Vagina (tissue), 2 donors: ENCODE results near the gene ELL3. TPM values are rescaled to one million over a fixed set of nuclear protein-coding genes. Genes with fewer than 3 reads are reported as not detected.
A peak's percentile ranks its signal among the peaks of the same experiment; 100 is the strongest.
"Not testable (repeated sequence)": the region's sequence is repeated elsewhere in the genome, so short reads cannot be mapped to it uniquely, and the experiment has no call there.

Experiments
- DNase-seq, 2 donors: peaks; one replicate each; pipeline ENCODE4 v3.0.0-alpha.2; 2017; ENCODE audit errors: extremely low spot score in 2 of 2
- H3K27ac ChIP-seq: fragments of 200-600 bp; sonication (generic); one replicate; pipeline ENCODE4 v1.5.1; 2019
- H3K27me3 ChIP-seq: fragments of 200-600 bp; sonication (generic); one replicate; pipeline ENCODE4 v1.5.1; 2019
- H3K36me3 ChIP-seq, 2 donors: fragments of 200-600 bp; sonication (generic); one replicate each; pipeline ENCODE4 v1.5.1; 2017 to 2019
- H3K4me1 ChIP-seq: fragments of 200-600 bp; sonication (generic); one replicate; pipeline ENCODE4 v1.5.1; 2019
- H3K4me3 ChIP-seq, 2 donors: fragments of 200-600 bp; sonication (generic); 1 replicate in 1 of 2; 2 replicates in 1 of 2; pipeline ENCODE4 v1.5.1; 2016 to 2019
- H3K9me3 ChIP-seq: fragments of 200-600 bp; sonication (generic); one replicate; pipeline ENCODE4 v1.5.1; 2019
- POLR2A ChIP-seq, 2 donors: fragments of 450-650 bp; IDR thresholded peaks; one replicate each; pipeline ENCODE4 v1.6.1; 2017; ENCODE audit warnings: antibody characterized with exemption in 2 of 2, mild to moderate bottlenecking in 2 of 2, moderate library complexity in 2 of 2
- POLR2AphosphoS5 ChIP-seq, 2 donors: sonication (generic); formaldehyde crosslinking; IDR thresholded peaks; one replicate each; pipeline ENCODE4 v1.9.0; 2017; ENCODE audit warnings: antibody characterized with exemption in 2 of 2, mild to moderate bottlenecking in 2 of 2, low read depth in 1 of 2; ENCODE audit not compliant: insufficient read depth in 1 of 2
- intact Hi-C: fragments of 100-400 bp; cut with DNase I; formaldehyde crosslinking; loops from one replicate; pipeline ENCODE4 v1.15.1; 2023
- total RNA-seq: library from RNA; depleted of rRNA; stranded (reverse); fragments of >200 nt; gene quantifications from one replicate; pipeline ENCODE4 v1.2.3, GENCODE V29; 2016
- TF ChIP-seq, protein P1 (sequence below), 3 experiments: fragments of 450-650 bp in 2 of 3; fragments of 200-600 bp in 1 of 3; sonication (generic) in 1 of 3; IDR thresholded peaks; one replicate each; pipeline ENCODE4 v1.5.1; 2017 to 2019; ENCODE audit warnings: antibody characterized with exemption in 3 of 3, mild to moderate bottlenecking in 2 of 3, moderate library complexity in 2 of 3

ELL3 gene, protein sequence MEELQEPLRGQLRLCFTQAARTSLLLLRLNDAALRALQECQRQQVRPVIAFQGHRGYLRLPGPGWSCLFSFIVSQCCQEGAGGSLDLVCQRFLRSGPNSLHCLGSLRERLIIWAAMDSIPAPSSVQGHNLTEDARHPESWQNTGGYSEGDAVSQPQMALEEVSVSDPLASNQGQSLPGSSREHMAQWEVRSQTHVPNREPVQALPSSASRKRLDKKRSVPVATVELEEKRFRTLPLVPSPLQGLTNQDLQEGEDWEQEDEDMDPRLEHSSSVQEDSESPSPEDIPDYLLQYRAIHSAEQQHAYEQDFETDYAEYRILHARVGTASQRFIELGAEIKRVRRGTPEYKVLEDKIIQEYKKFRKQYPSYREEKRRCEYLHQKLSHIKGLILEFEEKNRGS
- total RNA-seq = 15.0 TPM

- peaks cover 0 to 20% of the 10 kb centered on the region in 2 donors for H3K36me3 ChIP-seq
Measured at GRCh38 chr15:43776718-43777266, at the start of gene ELL3. Gene ELL3 (minus strand): TSS chr15:43776966. CDS start chr15:43776901, 65 bp downstream.

GRCh38 chr15:43826029-43826507 is 49.3 kb upstream of the ELL3 start:
- Histone ChIP-seq H3K36me3 (no peaks in the 10 kb centered on the region), H3K4me1 (peaks cover 48% of the 10 kb centered on the region), H3K4me3 (peak overlapping the region; percentile 49 to 53), H3K9me3 (no peaks in the 10 kb centered on the region), H3K27ac (peak overlapping the region; percentile 86), H3K27me3 (no peaks in the 10 kb centered on the region)
- TF ChIP-seq, protein P1, sequence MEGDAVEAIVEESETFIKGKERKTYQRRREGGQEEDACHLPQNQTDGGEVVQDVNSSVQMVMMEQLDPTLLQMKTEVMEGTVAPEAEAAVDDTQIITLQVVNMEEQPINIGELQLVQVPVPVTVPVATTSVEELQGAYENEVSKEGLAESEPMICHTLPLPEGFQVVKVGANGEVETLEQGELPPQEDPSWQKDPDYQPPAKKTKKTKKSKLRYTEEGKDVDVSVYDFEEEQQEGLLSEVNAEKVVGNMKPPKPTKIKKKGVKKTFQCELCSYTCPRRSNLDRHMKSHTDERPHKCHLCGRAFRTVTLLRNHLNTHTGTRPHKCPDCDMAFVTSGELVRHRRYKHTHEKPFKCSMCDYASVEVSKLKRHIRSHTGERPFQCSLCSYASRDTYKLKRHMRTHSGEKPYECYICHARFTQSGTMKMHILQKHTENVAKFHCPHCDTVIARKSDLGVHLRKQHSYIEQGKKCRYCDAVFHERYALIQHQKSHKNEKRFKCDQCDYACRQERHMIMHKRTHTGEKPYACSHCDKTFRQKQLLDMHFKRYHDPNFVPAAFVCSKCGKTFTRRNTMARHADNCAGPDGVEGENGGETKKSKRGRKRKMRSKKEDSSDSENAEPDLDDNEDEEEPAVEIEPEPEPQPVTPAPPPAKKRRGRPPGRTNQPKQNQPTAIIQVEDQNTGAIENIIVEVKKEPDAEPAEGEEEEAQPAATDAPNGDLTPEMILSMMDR (IDR thresholded peaks at IDR 0.05) = no peak
- no peak for TF ChIP-seq POLR2A (IDR thresholded peaks at IDR 0.05)
- TF ChIP-seq POLR2AphosphoS5 (IDR thresholded peaks at IDR 0.05; ENCODE audit: insufficient read depth in 1 of 2, low read depth in 1 of 2) = no peak
- no peak for DNase-seq
- intact Hi-C loops = no loop called here

More at GRCh38 chr15:43776718-43777266, at the start of gene ELL3:
- Histone ChIP-seq H3K27ac (peak within 1 kb of the TSS; percentile 88), H3K27me3 (no peaks in the 10 kb centered on the region), H3K9me3 (no peaks in the 10 kb centered on the region), H3K4me3 (peak within 1 kb of the TSS; percentile 72 to 77), H3K4me1 (peaks cover 22% of the 10 kb centered on the region)
- TF ChIP-seq POLR2A (IDR thresholded peaks at IDR 0.05) (peak in 1 of 2 donors; percentile 14), POLR2AphosphoS5 (IDR thresholded peaks at IDR 0.05; ENCODE audit: insufficient read depth in 1 of 2, low read depth in 1 of 2) (no peak)
- TF ChIP-seq, protein P1 (IDR thresholded peaks at IDR 0.05) = no peak
- intact Hi-C loops = loop anchor here (2.0 kb wide), 1 partner anchor 16 kb away; the partner anchor contains the start of gene SERF2
- DNase-seq = no peak

GRCh38 chr15:43825305-43825704 is 48.5 kb upstream of the ELL3 start:
- DNase-seq, H3K4me3 ChIP-seq, H3K36me3 ChIP-seq, H3K9me3 ChIP-seq, intact Hi-C loops, H3K27me3 ChIP-seq: not testable (repeated sequence)
- Histone ChIP-seq H3K27ac (peak overlapping the region; percentile 88), H3K4me1 (peaks cover 48% of the 10 kb centered on the region)

- peak within 1 kb of the TSS; percentile 88 for H3K27ac ChIP-seq
- TF ChIP-seq POLR2AphosphoS5 (IDR thresholded peaks at IDR 0.05; ENCODE audit: insufficient read depth in 1 of 2, low read depth in 1 of 2) = peak; percentile 87 to 100
- peak in 1 of 2 donors; percentile 62 for TF ChIP-seq POLR2A (IDR thresholded peaks at IDR 0.05)
- TF ChIP-seq, protein P1 (IDR thresholded peaks at IDR 0.05) = no peak
- no peaks in the 10 kb centered on the region for H3K36me3 ChIP-seq
- no peaks in the 10 kb centered on the region for H3K27me3 ChIP-seq
- H3K4me1 ChIP-seq = peaks cover 48% of the 10 kb centered on the region
- intact Hi-C loops = no loop called here
- no peaks in the 10 kb centered on the region for H3K9me3 ChIP-seq
- peak; percentile 97 for DNase-seq
- H3K4me3 ChIP-seq = peak within 1 kb of the TSS; percentile 73 to 88
Measured at GRCh38 chr15:43824302-43825246, 47.8 kb upstream of the ELL3 start, which contains the start of gene MFAP1. Gene MFAP1 (minus strand): TSS chr15:43824690. CDS start chr15:43824569, 121 bp downstream.

DNA sequence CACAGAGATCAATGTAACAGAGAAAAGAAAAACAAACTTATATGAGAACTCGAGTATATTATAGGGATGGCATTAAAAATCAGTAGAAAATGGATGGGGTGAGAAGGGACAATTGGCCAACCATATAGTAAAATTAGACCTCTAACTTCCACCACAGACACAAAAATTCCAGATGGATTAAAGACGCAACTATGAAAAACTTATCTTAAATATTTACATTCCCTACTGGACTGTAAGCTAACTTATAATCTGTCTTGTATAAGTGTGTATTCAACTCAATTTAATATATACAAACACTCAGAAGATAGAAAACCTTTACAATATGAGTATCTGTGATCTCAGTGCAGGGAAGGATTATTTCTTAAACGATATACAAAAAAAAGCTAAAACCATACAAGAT is 44.7 kb upstream of the ELL3 start:
- H3K27ac ChIP-seq = no peak overlapping the region

DNA sequence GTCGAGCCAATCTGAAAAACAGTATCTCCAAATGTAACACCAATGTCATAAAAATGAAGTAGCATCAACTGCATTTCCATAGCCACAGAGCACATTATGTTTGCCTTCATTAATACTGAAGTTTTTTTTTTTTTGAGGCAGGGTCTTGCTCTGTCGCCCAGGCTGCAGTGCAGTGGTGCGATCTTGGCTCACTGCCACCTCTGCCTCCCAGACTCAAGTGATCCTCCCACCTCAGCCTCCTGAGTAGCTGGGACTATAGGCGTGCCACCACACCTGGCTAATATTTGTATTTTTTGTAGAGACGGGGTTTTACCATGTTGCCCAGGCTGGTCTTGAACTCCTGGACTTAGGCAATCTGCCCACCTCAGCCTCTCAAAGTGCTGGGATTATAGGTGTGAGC is 38.3 kb upstream of the ELL3 start:
- intact Hi-C loops, H3K27ac ChIP-seq, H3K4me1 ChIP-seq, H3K27me3 ChIP-seq, H3K4me3 ChIP-seq, DNase-seq, H3K9me3 ChIP-seq: not testable (repeated sequence)
- H3K36me3 ChIP-seq = peaks cover 0 to 73% of the 10 kb centered on the region in 2 donors

More for the DNA sequence above, 44.7 kb upstream of the ELL3 start:
- intact Hi-C loops = no loop called here
- peaks cover 39% of the 10 kb centered on the region for H3K4me1 ChIP-seq
- peaks cover 0 to 11% of the 10 kb centered on the region in 2 donors for H3K36me3 ChIP-seq
- no peaks in the 10 kb centered on the region for H3K9me3 ChIP-seq
- H3K27me3 ChIP-seq = no peaks in the 10 kb centered on the region
- no peak for TF ChIP-seq POLR2A (IDR thresholded peaks at IDR 0.05)
- TF ChIP-seq POLR2AphosphoS5 (IDR thresholded peaks at IDR 0.05; ENCODE audit: insufficient read depth in 1 of 2, low read depth in 1 of 2) = no peak
- TF ChIP-seq, protein P1 (IDR thresholded peaks at IDR 0.05) = no peak
- no peak overlapping the region for H3K4me3 ChIP-seq
- no peak for DNase-seq
